GM19438 (cell line): ENCODE measurements around the gene ATP6V0A4.
"Not testable (repeated sequence)": the region's sequence is repeated elsewhere in the genome, so short reads cannot be mapped to it uniquely, and the experiment has no call there.

Experiments used
- ATAC-seq: cut with Tn5 transposase; IDR thresholded peaks from one replicate; pipeline ENCODE4 v1.9.1; 2021; ENCODE audit warnings: low read depth; ENCODE audit not compliant: unreplicated experiment

ATP6V0A4 gene

GRCh38 chr7:138705167-138705566 is 92.8 kb downstream of the ATP6V0A4 start:
- ATAC-seq, result no peak

- no peak for ATAC-seq
Observed at GRCh38 chr7:138701537-138701923, 96.5 kb downstream of the ATP6V0A4 start.

- no peak for ATAC-seq
Observed at GRCh38 chr7:138700857-138701536, 97.0 kb downstream of the ATP6V0A4 start, which contains the start of gene SVOPL. Gene SVOPL (minus strand): TSS chr7:138701362. CDS start chr7:138679045, 22,317 bp downstream.

GRCh38 chr7:138699661-138700060 is 98.3 kb downstream of the ATP6V0A4 start:
- ATAC-seq, result no peak

GRCh38 chr7:138698281-138698680 is 99.7 kb downstream of the ATP6V0A4 start:
- ATAC-seq, result no peak

GRCh38 chr7:138697535-138698182 is 100.3 kb downstream of the ATP6V0A4 start:
- no peak for ATAC-seq

GRCh38 chr7:138695776-138696175 is 102.2 kb downstream of the ATP6V0A4 start:
- not testable (repeated sequence) for ATAC-seq

- no peak for ATAC-seq
Observed at GRCh38 chr7:138695106-138695505, 102.9 kb downstream of the ATP6V0A4 start.

- ATAC-seq, result no peak
Observed at GRCh38 chr7:138691178-138691577, 106.8 kb downstream of the ATP6V0A4 start.

- ATAC-seq, result no peak
Observed at GRCh38 chr7:138690495-138690894, 107.5 kb downstream of the ATP6V0A4 start.

GRCh38 chr7:138688037-138688436 is 110.0 kb downstream of the ATP6V0A4 start:
- not testable (repeated sequence) for ATAC-seq

- no peak for ATAC-seq
Observed at GRCh38 chr7:138684340-138684739, 113.7 kb downstream of the ATP6V0A4 start.

- no peak for ATAC-seq
Observed at GRCh38 chr7:138679793-138680192, 118.2 kb downstream of the ATP6V0A4 start.

- ATAC-seq, result no peak
Observed at GRCh38 chr7:138670594-138670993, 127.4 kb downstream of the ATP6V0A4 start.

- no peak for ATAC-seq
Observed at GRCh38 chr7:138669364-138669763, 128.6 kb downstream of the ATP6V0A4 start.

- ATAC-seq, result no peak
Observed at GRCh38 chr7:138668946-138669345, 129.1 kb downstream of the ATP6V0A4 start.

- no peak for ATAC-seq
Observed at GRCh38 chr7:138668229-138668596, 129.8 kb downstream of the ATP6V0A4 start.

- ATAC-seq, result no peak
Observed at GRCh38 chr7:138667535-138668228, 130.3 kb downstream of the ATP6V0A4 start.

- no peak for ATAC-seq
Observed at GRCh38 chr7:138666385-138666784, 131.6 kb downstream of the ATP6V0A4 start.

GRCh38 chr7:138665669-138666140 is 132.3 kb downstream of the ATP6V0A4 start:
- no peak for ATAC-seq

- ATAC-seq, result no peak
Observed at GRCh38 chr7:138665249-138665648, 132.7 kb downstream of the ATP6V0A4 start.
